Fibroblast of the aortic adventitia (primary cell): ENCODE data around the gene SPOCK1. TPM values are rescaled to one million over a fixed set of nuclear protein-coding genes. Genes with fewer than 3 reads are reported as not detected.

Experiments
- DNase-seq: peaks from one replicate; pipeline ENCODE4 v3.0.0-alpha.2; 2010; ENCODE audit warnings: low read depth
- H3K4me3 ChIP-seq: 2 replicates; pipeline ENCODE4 v1.5.1; 2011; ENCODE audit warnings: low read depth, mild to moderate bottlenecking, control low read depth, low read length, moderate library complexity
- total RNA-seq: library from RNA; depleted of rRNA; stranded (reverse); fragments of >200 nt; gene quantifications from 2 replicates; pipeline ENCODE4 v1.2.3, GENCODE V29; 2012; ENCODE audit warnings: low replicate concordance
- TF ChIP-seq, protein P1 (sequence below): IDR thresholded peaks from 2 replicates; pipeline ENCODE4 v1.5.1; 2011; ENCODE audit warnings: mild to moderate bottlenecking, low read length, control low read depth, inconsistent platforms; ENCODE audit not compliant: insufficient read depth

SPOCK1 gene
- total RNA-seq, 1 donor: 174 TPM

DNA sequence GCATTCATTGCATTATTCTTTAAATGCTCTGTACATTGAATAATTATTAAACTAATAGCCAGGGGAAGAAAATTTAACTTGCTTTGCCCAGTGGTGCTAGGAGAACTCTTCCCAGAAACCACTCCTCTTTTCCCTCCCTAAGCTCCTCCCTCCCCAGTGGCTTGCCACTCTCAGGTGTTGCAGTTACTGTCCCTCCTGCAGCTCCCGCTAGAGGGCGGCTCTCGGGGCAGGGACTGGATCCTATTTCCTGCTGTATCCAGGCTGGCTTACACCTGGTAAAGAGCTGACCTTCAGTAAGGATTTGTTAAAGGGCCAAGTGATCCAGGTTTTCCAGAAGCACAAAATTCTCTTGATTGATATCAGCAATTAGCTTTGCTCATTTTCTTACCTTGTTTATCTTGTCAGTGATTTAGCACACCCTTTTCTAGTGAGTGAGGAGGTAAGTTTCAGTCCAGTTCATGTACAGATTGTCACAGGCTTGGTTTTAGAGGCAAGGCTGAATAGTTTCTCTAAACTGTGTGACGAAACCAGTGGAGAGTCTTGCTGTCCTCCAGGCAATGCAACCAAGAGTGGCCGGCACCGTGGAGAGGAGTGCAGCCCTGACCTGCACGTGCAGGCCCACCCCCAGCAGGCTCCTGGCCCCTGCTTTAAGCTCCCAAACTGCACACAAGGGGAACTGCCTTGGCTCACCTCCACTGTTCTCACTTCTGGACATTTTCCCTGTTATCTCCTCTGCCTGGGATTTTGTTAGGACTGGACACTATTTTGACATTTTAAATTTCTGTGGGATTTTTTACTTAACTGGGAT lies 423.8 kb downstream of the SPOCK1 start:
- DNase-seq: peak; percentile 23
- H3K4me3 ChIP-seq: no peak overlapping the region
- TF ChIP-seq, protein P1, sequence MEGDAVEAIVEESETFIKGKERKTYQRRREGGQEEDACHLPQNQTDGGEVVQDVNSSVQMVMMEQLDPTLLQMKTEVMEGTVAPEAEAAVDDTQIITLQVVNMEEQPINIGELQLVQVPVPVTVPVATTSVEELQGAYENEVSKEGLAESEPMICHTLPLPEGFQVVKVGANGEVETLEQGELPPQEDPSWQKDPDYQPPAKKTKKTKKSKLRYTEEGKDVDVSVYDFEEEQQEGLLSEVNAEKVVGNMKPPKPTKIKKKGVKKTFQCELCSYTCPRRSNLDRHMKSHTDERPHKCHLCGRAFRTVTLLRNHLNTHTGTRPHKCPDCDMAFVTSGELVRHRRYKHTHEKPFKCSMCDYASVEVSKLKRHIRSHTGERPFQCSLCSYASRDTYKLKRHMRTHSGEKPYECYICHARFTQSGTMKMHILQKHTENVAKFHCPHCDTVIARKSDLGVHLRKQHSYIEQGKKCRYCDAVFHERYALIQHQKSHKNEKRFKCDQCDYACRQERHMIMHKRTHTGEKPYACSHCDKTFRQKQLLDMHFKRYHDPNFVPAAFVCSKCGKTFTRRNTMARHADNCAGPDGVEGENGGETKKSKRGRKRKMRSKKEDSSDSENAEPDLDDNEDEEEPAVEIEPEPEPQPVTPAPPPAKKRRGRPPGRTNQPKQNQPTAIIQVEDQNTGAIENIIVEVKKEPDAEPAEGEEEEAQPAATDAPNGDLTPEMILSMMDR: peak; percentile 66

GRCh38 chr5:137073189-137073588 lies 425.9 kb downstream of the SPOCK1 start:
- TF ChIP-seq, protein P1: no peak
- DNase-seq: peak; percentile 62
- H3K4me3 ChIP-seq: no peak overlapping the region

DNA sequence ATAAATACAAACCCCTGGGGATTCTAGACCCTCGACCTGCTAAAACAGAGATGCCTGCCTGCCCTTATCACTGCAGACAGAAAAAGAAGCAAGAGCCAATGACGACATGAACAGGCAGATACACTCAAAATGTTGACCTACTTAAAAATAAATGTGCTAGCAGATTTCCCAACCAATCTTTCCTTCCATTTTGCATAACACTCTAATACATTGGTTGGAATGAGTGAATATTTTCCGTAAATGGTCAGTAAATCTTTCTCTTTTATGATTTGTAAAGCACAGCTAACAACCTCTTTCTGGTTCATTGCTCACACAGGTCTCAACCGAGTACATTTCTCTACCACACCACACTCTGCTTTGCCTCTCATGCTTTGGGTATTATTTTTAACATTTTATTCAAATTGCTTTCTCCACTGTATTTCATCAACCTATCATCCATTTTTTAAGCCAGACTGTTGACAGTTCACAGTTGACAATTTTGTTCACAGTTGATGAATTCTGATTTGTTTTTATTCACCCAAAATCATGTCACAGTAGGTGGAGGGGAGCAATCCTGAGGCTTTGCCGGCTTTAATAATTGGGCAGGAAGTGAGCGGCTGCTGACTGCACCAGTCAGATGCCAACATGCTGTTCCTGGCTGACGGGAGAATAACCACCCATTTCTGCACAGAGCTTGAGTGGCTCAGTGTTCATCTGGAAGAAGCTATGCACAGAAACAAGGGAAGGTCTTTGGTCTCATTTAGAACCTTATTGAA lies 426.6 kb downstream of the SPOCK1 start:
- DNase-seq: peak; percentile 66
- TF ChIP-seq, protein P1: no peak
- H3K4me3 ChIP-seq: no peak overlapping the region

DNA sequence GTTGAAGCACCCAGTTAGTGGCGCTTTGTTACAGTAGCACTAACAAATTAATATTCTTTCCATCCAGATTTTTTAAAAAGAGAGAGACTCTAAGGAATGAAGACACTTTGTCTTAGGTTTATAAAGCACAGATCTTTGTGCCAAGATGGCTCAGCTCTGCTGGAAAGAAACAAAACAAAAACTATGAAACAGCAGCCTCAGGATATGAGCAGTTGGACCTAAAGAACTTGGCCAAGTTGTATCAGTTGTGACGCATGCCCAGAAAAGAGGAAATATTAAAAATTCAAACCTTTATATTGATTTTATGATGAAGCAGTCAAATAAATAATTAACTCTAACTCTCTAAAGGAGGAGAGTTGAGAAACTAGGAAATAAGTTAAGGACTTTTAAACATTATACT lies 427.2 kb downstream of the SPOCK1 start:
- DNase-seq: peak; percentile 79
- no peak overlapping the region for H3K4me3 ChIP-seq
- TF ChIP-seq, protein P1: no peak

- DNase-seq: no peak
- H3K4me3 ChIP-seq: no peak overlapping the region
- TF ChIP-seq, protein P1: no peak
Measured at GRCh38 chr5:137071526-137071925, 427.6 kb downstream of the SPOCK1 start.

DNA sequence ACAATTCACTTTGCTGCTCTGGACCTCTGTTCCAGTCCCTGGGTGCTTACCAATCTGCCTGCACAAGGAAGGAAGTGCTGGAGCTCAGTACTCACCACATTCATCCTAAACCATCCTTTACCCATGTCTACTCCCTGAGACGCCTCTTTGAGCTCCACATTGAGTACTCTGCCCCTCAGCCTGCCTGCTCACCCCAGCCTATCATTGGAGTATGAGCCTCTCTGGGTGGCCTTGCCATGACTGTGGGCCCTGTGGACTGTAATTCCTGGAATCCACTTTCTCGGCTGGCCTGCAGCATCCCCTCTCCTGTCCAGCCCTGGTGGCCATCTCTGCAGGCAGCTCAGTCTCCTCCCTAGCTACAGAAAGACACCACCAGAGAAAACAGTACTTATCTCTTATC lies 428.6 kb downstream of the SPOCK1 start:
- no peak overlapping the region for H3K4me3 ChIP-seq
- TF ChIP-seq, protein P1: no peak
- no peak for DNase-seq
